ENCODE data around the gene SLC37A1. TPM values are rescaled to one million over a fixed set of nuclear protein-coding genes. Genes with fewer than 3 reads are reported as not detected.

SLC37A1 gene
- total and polyA plus RNA-seq, 9 of the 15 experiments (the other 6 are each of a cell fraction or from before 2014, with no cell fraction given), result 0.06 to 3.4 (median 0.40) TPM

DNA sequence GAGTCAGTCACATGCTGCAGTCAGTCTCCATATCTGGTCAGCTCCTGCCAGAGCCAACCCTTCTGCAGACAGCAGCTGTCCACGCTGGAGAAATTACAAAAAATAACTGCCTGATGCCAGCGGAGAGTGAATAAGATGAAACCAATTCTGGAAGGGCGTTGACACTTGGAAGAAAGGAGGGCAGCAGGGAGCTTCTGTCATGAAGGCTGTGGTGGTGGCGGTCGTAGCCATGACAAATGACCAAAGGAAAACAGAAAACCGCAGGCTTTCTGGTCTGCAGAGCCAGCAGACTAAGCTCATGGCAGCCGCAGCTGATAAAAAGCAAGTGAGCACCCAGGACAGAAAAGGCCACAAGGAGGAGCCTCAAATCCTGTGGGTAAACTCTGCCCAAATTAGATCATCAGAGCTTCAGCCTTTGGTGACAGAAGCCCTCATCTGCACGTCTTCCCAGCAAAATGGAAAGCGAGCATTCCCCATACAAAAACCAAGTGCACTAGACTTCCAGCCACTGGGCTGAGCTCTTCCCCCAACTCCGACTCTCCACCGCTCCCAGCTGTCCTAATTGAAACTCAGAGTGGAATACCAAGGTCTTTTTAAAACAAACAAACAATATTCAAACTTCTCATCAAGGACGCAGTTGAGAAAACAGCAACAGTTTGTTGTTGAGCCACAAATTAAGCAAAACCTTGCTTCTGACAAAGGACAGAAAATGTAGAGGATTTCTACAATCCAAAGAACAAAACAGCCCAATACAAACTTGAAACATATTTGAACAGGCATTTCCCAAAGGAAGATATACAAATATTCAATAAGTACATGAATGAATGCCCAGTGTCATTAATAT is 46.3 kb upstream of the SLC37A1 start (continued):
- no peak for TF ChIP-seq E2F3 (CRISPR knock-in tag; IDR thresholded peaks at IDR 0.05)
- TF ChIP-seq ETV5 (CRISPR knock-in tag; IDR thresholded peaks at IDR 0.05; ENCODE audit: low read depth), result 0 out of 2 replicates have a peak, but pooled peaks have one; percentile 56
- peak; percentile 83 for TF ChIP-seq SMAD4 (CRISPR knock-in tag; conservative IDR thresholded peaks at IDR 0.05)
- TF ChIP-seq, protein P1, sequence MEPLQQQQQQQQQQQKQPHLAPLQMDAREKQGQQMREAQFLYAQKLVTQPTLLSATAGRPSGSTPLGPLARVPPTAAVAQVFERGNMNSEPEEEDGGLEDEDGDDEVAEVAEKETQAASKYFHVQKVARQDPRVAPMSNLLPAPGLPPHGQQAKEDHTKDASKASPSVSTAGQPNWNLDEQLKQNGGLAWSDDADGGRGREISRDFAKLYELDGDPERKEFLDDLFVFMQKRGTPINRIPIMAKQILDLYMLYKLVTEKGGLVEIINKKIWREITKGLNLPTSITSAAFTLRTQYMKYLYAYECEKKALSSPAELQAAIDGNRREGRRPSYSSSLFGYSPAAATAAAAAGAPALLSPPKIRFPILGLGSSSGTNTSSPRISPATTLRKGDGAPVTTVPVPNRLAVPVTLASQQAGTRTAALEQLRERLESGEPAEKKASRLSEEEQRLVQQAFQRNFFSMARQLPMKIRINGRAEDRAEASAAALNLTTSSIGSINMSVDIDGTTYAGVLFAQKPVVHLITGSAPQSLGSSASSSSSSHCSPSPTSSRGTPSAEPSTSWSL (CRISPR knock-in tag; IDR thresholded peaks at IDR 0.05; ENCODE audit: borderline replicate concordance), result no peak
- TF ChIP-seq, protein P2, sequence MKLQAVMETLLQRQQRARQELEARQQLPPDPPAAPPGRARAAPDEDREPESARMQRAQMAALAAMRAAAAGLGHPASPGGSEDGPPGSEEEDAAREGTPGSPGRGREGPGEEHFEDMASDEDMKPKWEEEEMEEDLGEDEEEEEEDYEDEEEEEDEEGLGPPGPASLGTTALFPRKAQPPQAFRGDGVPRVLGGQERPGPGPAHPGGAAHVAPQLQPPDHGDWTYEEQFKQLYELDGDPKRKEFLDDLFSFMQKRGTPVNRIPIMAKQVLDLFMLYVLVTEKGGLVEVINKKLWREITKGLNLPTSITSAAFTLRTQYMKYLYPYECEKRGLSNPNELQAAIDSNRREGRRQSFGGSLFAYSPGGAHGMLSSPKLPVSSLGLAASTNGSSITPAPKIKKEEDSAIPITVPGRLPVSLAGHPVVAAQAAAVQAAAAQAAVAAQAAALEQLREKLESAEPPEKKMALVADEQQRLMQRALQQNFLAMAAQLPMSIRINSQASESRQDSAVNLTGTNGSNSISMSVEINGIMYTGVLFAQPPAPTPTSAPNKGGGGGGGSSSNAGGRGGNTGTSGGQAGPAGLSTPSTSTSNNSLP (IDR thresholded peaks at IDR 0.05; ENCODE audit: borderline replicate concordance, low read depth, low read length), result no peak
- TF ChIP-seq, protein P3, sequence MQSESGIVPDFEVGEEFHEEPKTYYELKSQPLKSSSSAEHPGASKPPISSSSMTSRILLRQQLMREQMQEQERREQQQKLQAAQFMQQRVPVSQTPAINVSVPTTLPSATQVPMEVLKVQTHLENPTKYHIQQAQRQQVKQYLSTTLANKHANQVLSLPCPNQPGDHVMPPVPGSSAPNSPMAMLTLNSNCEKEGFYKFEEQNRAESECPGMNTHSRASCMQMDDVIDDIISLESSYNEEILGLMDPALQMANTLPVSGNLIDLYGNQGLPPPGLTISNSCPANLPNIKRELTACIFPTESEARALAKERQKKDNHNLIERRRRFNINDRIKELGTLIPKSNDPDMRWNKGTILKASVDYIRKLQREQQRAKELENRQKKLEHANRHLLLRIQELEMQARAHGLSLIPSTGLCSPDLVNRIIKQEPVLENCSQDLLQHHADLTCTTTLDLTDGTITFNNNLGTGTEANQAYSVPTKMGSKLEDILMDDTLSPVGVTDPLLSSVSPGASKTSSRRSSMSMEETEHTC (IDR thresholded peaks at IDR 0.05), result no peak
- TF ChIP-seq, protein P4, sequence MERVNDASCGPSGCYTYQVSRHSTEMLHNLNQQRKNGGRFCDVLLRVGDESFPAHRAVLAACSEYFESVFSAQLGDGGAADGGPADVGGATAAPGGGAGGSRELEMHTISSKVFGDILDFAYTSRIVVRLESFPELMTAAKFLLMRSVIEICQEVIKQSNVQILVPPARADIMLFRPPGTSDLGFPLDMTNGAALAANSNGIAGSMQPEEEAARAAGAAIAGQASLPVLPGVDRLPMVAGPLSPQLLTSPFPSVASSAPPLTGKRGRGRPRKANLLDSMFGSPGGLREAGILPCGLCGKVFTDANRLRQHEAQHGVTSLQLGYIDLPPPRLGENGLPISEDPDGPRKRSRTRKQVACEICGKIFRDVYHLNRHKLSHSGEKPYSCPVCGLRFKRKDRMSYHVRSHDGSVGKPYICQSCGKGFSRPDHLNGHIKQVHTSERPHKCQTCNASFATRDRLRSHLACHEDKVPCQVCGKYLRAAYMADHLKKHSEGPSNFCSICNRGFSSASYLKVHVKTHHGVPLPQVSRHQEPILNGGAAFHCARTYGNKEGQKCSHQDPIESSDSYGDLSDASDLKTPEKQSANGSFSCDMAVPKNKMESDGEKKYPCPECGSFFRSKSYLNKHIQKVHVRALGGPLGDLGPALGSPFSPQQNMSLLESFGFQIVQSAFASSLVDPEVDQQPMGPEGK (CRISPR knock-in tag; IDR thresholded peaks at IDR 0.05; ENCODE audit: borderline replicate concordance), result no peak
- no peak for TF ChIP-seq RUNX1 (IDR thresholded peaks at IDR 0.05; ENCODE audit: low read depth)
- TF ChIP-seq, protein P5, sequence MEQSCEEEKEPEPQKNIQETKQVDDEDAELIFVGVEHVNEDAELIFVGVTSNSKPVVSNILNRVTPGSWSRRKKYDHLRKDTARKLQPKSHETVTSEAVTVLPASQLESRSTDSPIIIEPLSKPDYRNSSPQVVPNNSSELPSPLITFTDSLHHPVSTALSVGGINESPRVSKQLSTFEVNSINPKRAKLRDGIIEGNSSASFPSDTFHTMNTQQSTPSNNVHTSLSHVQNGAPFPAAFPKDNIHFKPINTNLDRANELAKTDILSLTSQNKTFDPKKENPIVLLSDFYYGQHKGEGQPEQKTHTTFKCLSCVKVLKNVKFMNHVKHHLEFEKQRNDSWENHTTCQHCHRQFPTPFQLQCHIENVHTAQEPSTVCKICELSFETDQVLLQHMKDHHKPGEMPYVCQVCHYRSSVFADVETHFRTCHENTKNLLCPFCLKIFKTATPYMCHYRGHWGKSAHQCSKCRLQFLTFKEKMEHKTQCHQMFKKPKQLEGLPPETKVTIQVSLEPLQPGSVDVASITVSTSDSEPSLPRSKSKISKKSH (CRISPR knock-in tag; IDR thresholded peaks at IDR 0.05), result no peak
- no peak for TF ChIP-seq ZNF133 (CRISPR knock-in tag; IDR thresholded peaks at IDR 0.05)
- no peak for TF ChIP-seq POLR2A (conservative IDR thresholded peaks at IDR 0.05)
- TF ChIP-seq ZC3H4 (CRISPR knock-in tag; IDR thresholded peaks at IDR 0.05; ENCODE audit: borderline replicate concordance), result no peak
- TF ChIP-seq ZNF445 (CRISPR knock-in tag; IDR thresholded peaks at IDR 0.05; ENCODE audit: low read depth), result no peak
- TF ChIP-seq STAT5B (CRISPR knock-in tag; IDR thresholded peaks at IDR 0.05), result no peak
- TF ChIP-seq, protein P6, sequence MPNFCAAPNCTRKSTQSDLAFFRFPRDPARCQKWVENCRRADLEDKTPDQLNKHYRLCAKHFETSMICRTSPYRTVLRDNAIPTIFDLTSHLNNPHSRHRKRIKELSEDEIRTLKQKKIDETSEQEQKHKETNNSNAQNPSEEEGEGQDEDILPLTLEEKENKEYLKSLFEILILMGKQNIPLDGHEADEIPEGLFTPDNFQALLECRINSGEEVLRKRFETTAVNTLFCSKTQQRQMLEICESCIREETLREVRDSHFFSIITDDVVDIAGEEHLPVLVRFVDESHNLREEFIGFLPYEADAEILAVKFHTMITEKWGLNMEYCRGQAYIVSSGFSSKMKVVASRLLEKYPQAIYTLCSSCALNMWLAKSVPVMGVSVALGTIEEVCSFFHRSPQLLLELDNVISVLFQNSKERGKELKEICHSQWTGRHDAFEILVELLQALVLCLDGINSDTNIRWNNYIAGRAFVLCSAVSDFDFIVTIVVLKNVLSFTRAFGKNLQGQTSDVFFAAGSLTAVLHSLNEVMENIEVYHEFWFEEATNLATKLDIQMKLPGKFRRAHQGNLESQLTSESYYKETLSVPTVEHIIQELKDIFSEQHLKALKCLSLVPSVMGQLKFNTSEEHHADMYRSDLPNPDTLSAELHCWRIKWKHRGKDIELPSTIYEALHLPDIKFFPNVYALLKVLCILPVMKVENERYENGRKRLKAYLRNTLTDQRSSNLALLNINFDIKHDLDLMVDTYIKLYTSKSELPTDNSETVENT (CRISPR knock-in tag; IDR thresholded peaks at IDR 0.05), result no peak
- TF ChIP-seq HDAC1 (IDR thresholded peaks at IDR 0.05), result no peak

Measured in K562 (cell line).